Small intestine (tissue), 7 donors: ENCODE measurements around the gene ZBTB7B. TPM values are rescaled to one million over a fixed set of nuclear protein-coding genes. Genes with fewer than 3 reads are reported as not detected.

Source experiments
- DNase-seq, 2 donors: peaks; one replicate each; pipeline versions ENCODE4 v3.0.0 to v3.0.0-alpha.2; 2013
- FAIRE-seq: peaks from 2 replicates; lab custom pipeline; 2012; peaks lifted over from hg19 to GRCh38; lab: Jason Lieb, UNC
- H3K27ac ChIP-seq, 3 donors: one replicate each; pipeline ENCODE4 v1.5.1; 2013; ENCODE audit warnings: low read length in 2 of 3, mild to moderate bottlenecking in 2 of 3, control low read depth in 1 of 3, inconsistent platforms in 1 of 3, low read depth in 1 of 3, moderate library complexity in 1 of 3
- H3K27me3 ChIP-seq, 3 donors: one replicate each; pipeline ENCODE4 v1.6.1; 2013; ENCODE audit warnings: low read length in 3 of 3, inconsistent platforms in 1 of 3; ENCODE audit not compliant: control insufficient read depth in 3 of 3, insufficient read depth in 3 of 3
- H3K36me3 ChIP-seq, 3 donors: one replicate each; pipeline ENCODE4 v1.6.1; 2013; ENCODE audit warnings: low read length in 3 of 3, inconsistent platforms in 1 of 3, low read depth in 1 of 3, mild to moderate bottlenecking in 1 of 3, moderate library complexity in 1 of 3; ENCODE audit not compliant: control insufficient read depth in 3 of 3, insufficient read depth in 2 of 3
- H3K4me1 ChIP-seq, 3 donors: one replicate each; pipeline ENCODE4 v1.6.1; 2013; ENCODE audit warnings: low read length in 2 of 3, inconsistent platforms in 1 of 3, low read depth in 1 of 3, mild to moderate bottlenecking in 1 of 3, moderate library complexity in 1 of 3; ENCODE audit not compliant: control insufficient read depth in 3 of 3, insufficient read depth in 2 of 3
- H3K4me3 ChIP-seq, 3 donors: one replicate each; pipeline ENCODE4 v1.5.1; 2013; ENCODE audit warnings: low read length in 3 of 3, control low read depth in 1 of 3, inconsistent platforms in 1 of 3, low read depth in 1 of 3, mild to moderate bottlenecking in 1 of 3, moderate library complexity in 1 of 3
- H3K9me3 ChIP-seq, 2 donors: one replicate each; pipeline ENCODE4 v1.6.1; 2013; ENCODE audit warnings: low read depth in 1 of 2, low read length in 1 of 2; ENCODE audit not compliant: control insufficient read depth in 2 of 2, insufficient read depth in 1 of 2
- WGBS, 3 donors: extraction: QIAGEN DNeasy Blood & Tissue Kit; methylation state at CpG; one replicate each; pipeline ENCODE4 v1.1.7; 2013; 5-methylcytosine and 5-hydroxymethylcytosine counted together
- polyA plus RNA-seq, 4 donors: library from polyadenylated mRNA; stranded (reverse) in 3 of 4; unstranded in 1 of 4; fragments of 200-250 nt in 3 of 4; fragments of 120-200 nt in 1 of 4; gene quantifications; one replicate each; pipeline versions ENCODE4 v1.2.1 to v1.2.3, GENCODE V29; 2013
- donor health status: healthy with polysubstance abuse.
- donor health status: control.
- donor health status: control.
- donor health status: Bipolar disorder and iron deficiency.
- donor health status: healthy.

ZBTB7B gene
- polyA plus RNA-seq, 4 donors: 51.5 to 222 (median 115) TPM

DNA sequence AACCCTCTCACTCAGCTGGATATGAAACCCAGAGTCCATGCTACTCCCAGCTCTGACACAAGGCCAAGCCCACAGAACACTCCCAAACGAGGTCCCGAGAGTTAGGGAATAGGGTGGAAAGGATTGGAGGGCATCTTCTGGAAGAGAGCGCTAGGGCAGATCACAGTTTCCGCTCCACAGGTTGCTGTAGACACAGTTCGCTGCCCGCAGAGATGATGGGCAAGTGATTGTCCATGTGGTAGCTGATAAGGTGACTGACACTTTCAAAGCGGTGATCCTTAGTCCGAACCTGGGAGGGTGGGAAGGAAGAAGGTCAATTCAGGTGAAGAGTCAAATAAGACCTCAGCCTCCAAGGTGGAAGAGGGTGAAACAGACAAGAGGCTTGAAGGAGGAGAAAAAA lies 39.0 kb upstream of the ZBTB7B start:
- DNase-seq: no peak
- peaks cover 0 to 15% (median 4%) of the 10 kb centered on the region in 3 donors for H3K4me1 ChIP-seq
- no peak overlapping the region for H3K4me3 ChIP-seq
- FAIRE-seq: no peak
- no peaks in the 10 kb centered on the region for H3K9me3 ChIP-seq
- H3K27ac ChIP-seq: no peak overlapping the region
- no peaks in the 10 kb centered on the region for H3K27me3 ChIP-seq
- WGBS, 3 donors: 75 to 84% (median 82%) methylated on average over 8 of the region's 8 CpGs
- peaks cover 12 to 70% (median 38%) of the 10 kb centered on the region in 3 donors for H3K36me3 ChIP-seq

DNA sequence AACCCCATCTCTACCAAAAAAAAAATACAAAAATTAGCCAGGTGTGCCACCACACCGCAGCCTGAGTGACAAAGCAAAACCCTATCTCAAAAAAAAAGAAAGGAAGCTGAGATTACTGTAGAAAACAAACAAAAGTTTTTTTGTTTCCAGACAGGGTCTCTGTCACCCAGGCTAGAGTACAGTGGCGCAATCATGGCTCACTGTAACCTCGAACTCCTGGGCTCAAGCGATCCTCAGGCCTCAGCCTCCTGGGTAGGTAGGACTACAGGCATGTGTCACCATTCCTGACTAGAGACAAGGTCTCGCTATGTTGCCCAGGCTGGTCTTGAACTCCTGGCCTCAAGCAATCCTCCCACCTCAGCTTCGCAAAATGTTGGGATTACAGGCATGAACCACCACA lies 38.2 kb upstream of the ZBTB7B start:
- Histone ChIP-seq H3K4me1 (peaks cover 0 to 15% (median 4%) of the 10 kb centered on the region in 3 donors), H3K9me3 (no peaks in the 10 kb centered on the region), H3K27ac (peak overlapping the region in 1 of 3 donors; percentile 39), H3K36me3 (peaks cover 9 to 70% (median 39%) of the 10 kb centered on the region in 3 donors), H3K4me3 (no peak overlapping the region), H3K27me3 (no peaks in the 10 kb centered on the region)
- no peak for DNase-seq
- FAIRE-seq: no peak
- WGBS, 3 donors: 85 to 90% (median 90%) methylated on average over 6 of the region's 6 CpGs

- H3K4me1 ChIP-seq: peaks cover 1 to 21% (median 7%) of the 10 kb centered on the region in 3 donors
- no peaks in the 10 kb centered on the region for H3K27me3 ChIP-seq
- no peak overlapping the region for H3K4me3 ChIP-seq
- FAIRE-seq (no peak), DNase-seq (no peak)
- H3K27ac ChIP-seq: no peak overlapping the region
- peaks cover 9 to 83% (median 36%) of the 10 kb centered on the region in 3 donors for H3K36me3 ChIP-seq
- H3K9me3 ChIP-seq: no peaks in the 10 kb centered on the region
- WGBS, 3 donors: 92 to 95% (median 93%) methylated on average over 7 of the region's 7 CpGs
Measured at GRCh38 chr1:154966111-154966510, 36.5 kb upstream of the ZBTB7B start.

DNA sequence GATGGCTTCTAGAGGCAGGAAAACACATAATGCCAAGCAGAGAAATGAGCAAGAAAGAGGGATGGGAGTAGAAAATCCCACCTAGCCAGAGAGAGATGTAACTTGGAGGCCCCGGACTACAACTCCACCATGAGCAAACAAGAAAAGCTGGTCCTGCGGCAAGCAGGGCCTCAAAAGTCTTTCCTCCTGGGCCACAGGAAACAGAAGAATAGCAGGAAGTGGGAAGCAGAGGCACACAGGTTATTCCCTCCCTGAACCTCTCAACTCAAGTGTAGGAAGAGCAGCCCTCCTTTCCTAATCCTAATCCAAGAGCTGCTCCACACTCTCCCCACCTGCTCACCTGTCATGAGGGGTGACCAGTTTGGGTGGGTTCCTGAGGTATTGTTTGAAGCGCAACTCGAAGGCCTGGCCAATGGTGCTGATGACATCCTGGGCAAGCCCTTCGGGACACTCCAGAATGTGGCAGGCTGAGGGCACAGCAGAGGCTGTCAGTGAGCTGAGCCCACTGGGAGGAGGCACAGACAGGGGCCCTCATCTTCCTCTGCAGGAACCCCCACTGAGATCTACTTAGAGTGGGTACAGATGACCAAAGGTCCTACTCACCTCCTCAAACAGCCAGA lies 35.2 kb upstream of the ZBTB7B start:
- no peak overlapping the region for H3K4me3 ChIP-seq
- peaks cover 9 to 87% (median 36%) of the 10 kb centered on the region in 3 donors for H3K36me3 ChIP-seq
- H3K9me3 ChIP-seq: no peaks in the 10 kb centered on the region
- WGBS, 3 donors: 77 to 85% (median 80%) methylated on average over 5 of the region's 5 CpGs
- DNase-seq: no peak
- no peak overlapping the region for H3K27ac ChIP-seq
- H3K27me3 ChIP-seq: no peaks in the 10 kb centered on the region
- FAIRE-seq: no peak
- peaks cover 5 to 34% (median 9%) of the 10 kb centered on the region in 3 donors for H3K4me1 ChIP-seq

DNA sequence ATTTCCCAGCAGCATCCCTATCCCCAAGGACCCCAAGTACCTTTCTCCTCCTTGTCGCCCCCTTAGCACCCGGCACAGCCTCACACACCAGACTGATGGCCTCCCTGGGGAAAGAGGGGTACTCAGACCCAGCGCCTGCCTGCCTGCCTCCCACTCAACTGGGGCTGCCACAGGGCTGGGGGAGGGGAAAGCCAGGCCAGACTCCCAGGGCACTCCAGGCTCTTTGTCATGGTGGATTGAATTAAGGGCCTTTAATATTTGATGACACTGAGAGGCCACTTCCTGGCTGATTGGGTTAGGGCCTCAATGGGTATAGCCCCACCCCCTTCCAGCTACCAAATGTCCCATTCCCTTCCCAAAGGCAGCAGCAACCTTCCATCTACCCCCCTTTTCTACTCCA lies 33.9 kb upstream of the ZBTB7B start:
- 92 to 97% (median 96%) methylated on average over 3 of the region's 3 CpGs for WGBS, 3 donors
- peaks cover 6 to 77% (median 33%) of the 10 kb centered on the region in 3 donors for H3K36me3 ChIP-seq
- no peaks in the 10 kb centered on the region for H3K9me3 ChIP-seq
- peaks cover 7 to 35% (median 15%) of the 10 kb centered on the region in 3 donors for H3K4me1 ChIP-seq
- H3K4me3 ChIP-seq: no peak overlapping the region
- H3K27ac ChIP-seq: peak overlapping the region in 1 of 3 donors; percentile 79
- FAIRE-seq: no peak
- no peaks in the 10 kb centered on the region for H3K27me3 ChIP-seq
- no peak for DNase-seq

- peaks cover 5 to 71% (median 32%) of the 10 kb centered on the region in 3 donors for H3K36me3 ChIP-seq
- 65 to 84% (median 82%) methylated on average over 5 of the region's 5 CpGs for WGBS, 3 donors
Measured at GRCh38 chr1:154969246-154969645, 33.4 kb upstream of the ZBTB7B start.

GRCh38 chr1:154969860-154970452 lies 32.6 kb upstream of the ZBTB7B start:
- FAIRE-seq (no peak), DNase-seq (no peak)
- peak overlapping the region; percentile 77 to 85 (median 79) for H3K27ac ChIP-seq
- H3K4me1 ChIP-seq: peaks cover 7 to 35% (median 15%) of the 10 kb centered on the region in 3 donors
- H3K9me3 ChIP-seq: no peaks in the 10 kb centered on the region
- H3K4me3 ChIP-seq: peak overlapping the region in 2 of 3 donors; percentile 1 to 40
- H3K27me3 ChIP-seq: no peaks in the 10 kb centered on the region
- 44 to 75% (median 61%) methylated on average over 17 to 22 of the region's 22 CpGs for WGBS, 3 donors
- peaks cover 2 to 64% (median 28%) of the 10 kb centered on the region in 3 donors for H3K36me3 ChIP-seq

More at GRCh38 chr1:154969246-154969645, 33.4 kb upstream of the ZBTB7B start:
- no peak for FAIRE-seq
- DNase-seq: no peak
- Histone ChIP-seq H3K27me3 (no peaks in the 10 kb centered on the region), H3K27ac (peak overlapping the region in 1 of 3 donors; percentile 79), H3K4me3 (peak overlapping the region in 1 of 3 donors; percentile 40), H3K9me3 (no peaks in the 10 kb centered on the region), H3K4me1 (peaks cover 7 to 35% (median 15%) of the 10 kb centered on the region in 3 donors)

- WGBS, 3 donors: 26 to 51% (median 47%) methylated on average over 14 to 15 of the region's 15 CpGs
- Histone ChIP-seq H3K27me3 (no peaks in the 10 kb centered on the region), H3K4me1 (peaks cover 7 to 35% (median 15%) of the 10 kb centered on the region in 3 donors), H3K36me3 (peaks cover 2 to 56% (median 22%) of the 10 kb centered on the region in 3 donors), H3K9me3 (no peaks in the 10 kb centered on the region), H3K4me3 (peak within 1 kb of the TSS; percentile 1 to 40 (median 27)), H3K27ac (peak within 1 kb of the TSS; percentile 77 to 85 (median 79))
- FAIRE-seq (no peak), DNase-seq (peak; percentile 61 to 84)
Measured at GRCh38 chr1:154970631-154971340, 31.8 kb upstream of the ZBTB7B start, which contains the start of gene SHC1. TSS of gene SHC1 (minus strand) at chr1:154970747. CDS start at chr1:154970526, 221 bp downstream.
